HepG2 (cell line): ENCODE measurements around the gene NUBPL. TPM values are rescaled to one million over a fixed set of nuclear protein-coding genes. Genes with fewer than 3 reads are reported as not detected.

Source experiments
- CENPT ChIP-seq: sonication (generic); formaldehyde crosslinking; IDR thresholded peaks from 2 replicates; pipeline ENCODE4 v1.8.0; 2022; ENCODE audit warnings: low read depth, mild to moderate bottlenecking, moderate library complexity, missing genetic modification reagents
- CHD2 ChIP-seq: IDR thresholded peaks from 2 replicates; pipeline ENCODE4 v1.6.1; 2011; ENCODE audit warnings: low read depth, low read length, improper control_type of control experiment
- EED ChIP-seq: sonication (generic); formaldehyde crosslinking; IDR thresholded peaks from 2 replicates; pipeline ENCODE4 v1.5.0; 2020; ENCODE audit warnings: mild to moderate bottlenecking, missing genetic modification reagents
- FOXP4 ChIP-seq: sonication (generic); formaldehyde crosslinking; IDR thresholded peaks from 2 replicates; pipeline ENCODE4 v1.4.0; 2020; ENCODE audit warnings: missing genetic modification reagents
- HNF1B ChIP-seq: sonication (generic); formaldehyde crosslinking; IDR thresholded peaks from 2 replicates; pipeline ENCODE4 v1.5.1; 2020; ENCODE audit warnings: mild to moderate bottlenecking, moderate library complexity, missing genetic modification reagents
- HNRNPK ChIP-seq: fragments of 200-400 bp; formaldehyde crosslinking; IDR thresholded peaks from 2 replicates; pipeline ENCODE4 v1.6.1; 2018; ENCODE audit warnings: low read length, low read depth, moderate library complexity, mild to moderate bottlenecking; ENCODE audit not compliant: poor library complexity, severe bottlenecking
- JUNB ChIP-seq: sonication (generic); formaldehyde crosslinking; IDR thresholded peaks from 2 replicates; pipeline ENCODE4 v1.8.0; 2022; ENCODE audit warnings: missing genetic modification reagents, mild to moderate bottlenecking, borderline replicate concordance
- JUND ChIP-seq: sonication (generic); formaldehyde crosslinking; IDR thresholded peaks from 2 replicates; pipeline ENCODE4 v1.8.0; 2022; ENCODE audit warnings: mild to moderate bottlenecking, missing genetic modification reagents
- MAFG ChIP-seq: sonication (generic); formaldehyde crosslinking; IDR thresholded peaks from 2 replicates; pipeline ENCODE4 v1.5.1; 2020; ENCODE audit warnings: mild to moderate bottlenecking, missing genetic modification reagents
- MIER3 ChIP-seq: IDR thresholded peaks from 2 replicates; pipeline ENCODE4 v1.6.1; 2016; ENCODE audit warnings: missing compliant biosample characterization, borderline replicate concordance
- SATB2 ChIP-seq: sonication (generic); formaldehyde crosslinking; IDR thresholded peaks from 2 replicates; pipeline ENCODE4 v1.5.0; 2020; ENCODE audit warnings: missing genetic modification reagents
- SMAD3 ChIP-seq: sonication (generic); formaldehyde crosslinking; IDR thresholded peaks from 2 replicates; pipeline ENCODE4 v1.4.0; 2020; ENCODE audit warnings: missing genetic modification reagents
- SUZ12 ChIP-seq: fragments of 150-350 bp; IDR thresholded peaks from 2 replicates; pipeline ENCODE4 v1.6.1; 2014; ENCODE audit warnings: low read depth, low read length
- TAF15 ChIP-seq: fragments of 200-400 bp; formaldehyde crosslinking; IDR thresholded peaks from one replicate; pipeline ENCODE4 v1.6.1; 2018; ENCODE audit warnings: mild to moderate bottlenecking, low read depth, low read length; ENCODE audit not compliant: poor library complexity, severe bottlenecking
- TBX2 ChIP-seq: sonication (generic); formaldehyde crosslinking; IDR thresholded peaks from 2 replicates; pipeline ENCODE4 v1.5.0; 2020; ENCODE audit warnings: missing genetic modification reagents, mild to moderate bottlenecking, borderline replicate concordance
- TEF ChIP-seq: sonication (generic); formaldehyde crosslinking; IDR thresholded peaks from 2 replicates; pipeline ENCODE4 v1.5.0; 2020; ENCODE audit warnings: missing genetic modification reagents
- ZBTB49 ChIP-seq: sonication (generic); formaldehyde crosslinking; IDR thresholded peaks from 2 replicates; pipeline ENCODE4 v1.4.0; 2020; ENCODE audit warnings: missing genetic modification reagents, borderline replicate concordance
- ZBTB7A ChIP-seq: sonication (generic); formaldehyde crosslinking; IDR thresholded peaks from 2 replicates; pipeline ENCODE4 v1.8.0; 2022; ENCODE audit warnings: mild to moderate bottlenecking, missing genetic modification reagents
- ZNF232 ChIP-seq: sonication (generic); formaldehyde crosslinking; IDR thresholded peaks from 2 replicates; pipeline ENCODE4 v1.4.0; 2020; ENCODE audit warnings: missing genetic modification reagents, borderline replicate concordance
- ZNF264 ChIP-seq: sonication (generic); formaldehyde crosslinking; IDR thresholded peaks from 2 replicates; pipeline ENCODE4 v1.4.0; 2020; ENCODE audit warnings: missing genetic modification reagents
- ZNF292 ChIP-seq: sonication (generic); formaldehyde crosslinking; IDR thresholded peaks from 2 replicates; pipeline ENCODE4 v1.8.1; 2022; ENCODE audit warnings: mild to moderate bottlenecking, low read depth, missing genetic modification reagents, borderline replicate concordance
- ZNF337 ChIP-seq: sonication (generic); formaldehyde crosslinking; IDR thresholded peaks from 2 replicates; pipeline ENCODE4 v1.5.1; 2020; ENCODE audit warnings: missing genetic modification reagents, low read depth, mild to moderate bottlenecking, borderline replicate concordance
- ZNF33A ChIP-seq: sonication (generic); formaldehyde crosslinking; IDR thresholded peaks from 2 replicates; pipeline ENCODE4 v1.5.1; 2020; ENCODE audit warnings: missing genetic modification reagents, mild to moderate bottlenecking, moderate library complexity, borderline replicate concordance
- ZNF550 ChIP-seq: sonication (generic); formaldehyde crosslinking; IDR thresholded peaks from 2 replicates; pipeline ENCODE4 v1.4.0; 2020; ENCODE audit warnings: mild to moderate bottlenecking, missing genetic modification reagents, borderline replicate concordance
- ZNF562 ChIP-seq: sonication (generic); formaldehyde crosslinking; IDR thresholded peaks from 2 replicates; pipeline ENCODE4 v1.8.0; 2022; ENCODE audit warnings: missing genetic modification reagents, borderline replicate concordance
- ZNF605 ChIP-seq: sonication (generic); formaldehyde crosslinking; IDR thresholded peaks from 2 replicates; pipeline ENCODE4 v1.8.0; 2022; ENCODE audit warnings: mild to moderate bottlenecking, missing genetic modification reagents
- polyA plus RNA-seq, 8 experiments: library from polyadenylated mRNA; depleted of rRNA in 3 of 8; stranded (reverse) in 7 of 8; unstranded in 1 of 8; fragments of >200 nt; fragmentation: Illumina TruSeq in 4 of 8; extraction: Trizol in 4 of 8; gene quantifications; 2 replicates each; pipeline versions ENCODE4 v1.2.1 to v1.2.3, GENCODE V29; 2011 to 2016; ENCODE audit warnings: low read depth in 4 of 8, missing spikeins in 1 of 8, mixed read lengths in 1 of 8; ENCODE audit not compliant: insufficient read depth in 1 of 8
- total RNA-seq, 5 experiments: library from RNA; depleted of rRNA; stranded (reverse); fragments of >200 nt; fragmentation: Illumina TruSeq; extraction: Trizol; gene quantifications; 2 replicates each; pipeline ENCODE4 v1.2.3, GENCODE V29; 2016; ENCODE audit warnings: low read depth in 1 of 5

Gene NUBPL
- total and polyA plus RNA-seq, 2 of the 13 experiments (the other 11 are each of a cell fraction or from before 2014, with no cell fraction given): 21.3 to 44.1 TPM

- TF ChIP-seq ZBTB49 (CRISPR knock-in tag) (no peak), SATB2 (no peak), MIER3 (CRISPR knock-in tag) (peak; percentile 94), HNRNPK (no peak), EED (CRISPR knock-in tag) (no peak), TEF (CRISPR knock-in tag) (no peak), JUND (CRISPR knock-in tag) (no peak), ZNF550 (CRISPR knock-in tag) (no peak), ZNF264 (peak; percentile 66; the same call in 1 of the 2 replicates), CENPT (CRISPR knock-in tag) (no peak), TBX2 (CRISPR knock-in tag) (no peak), FOXP4 (peak; percentile 44; the same call in 1 of the 2 replicates), ZNF292 (no peak), ZNF232 (CRISPR knock-in tag) (no peak), MAFG (CRISPR knock-in tag) (no peak), TAF15 (no peak), CHD2 (no peak), ZNF337 (CRISPR knock-in tag) (no peak), ZNF33A (CRISPR knock-in tag) (no peak), SUZ12 (no peak), ZNF562 (CRISPR knock-in tag) (no peak), ZBTB7A (CRISPR knock-in tag) (no peak), ZNF605 (CRISPR knock-in tag) (no peak), JUNB (CRISPR knock-in tag) (no peak), HNF1B (CRISPR knock-in tag) (no peak; the same call in 1 of the 2 replicates), SMAD3 (CRISPR knock-in tag) (peak; percentile 90)
Measured at GRCh38 chr14:31855262-31855661, 294.1 kb downstream of the NUBPL start (continued).
